ENCODE measurements around the gene B9D1. TPM values are rescaled to one million over a fixed set of nuclear protein-coding genes. Genes with fewer than 3 reads are reported as not detected.

B9D1 gene
- total RNA-seq, 1 donor from 2014 or later = 16.5 TPM

- Mint-ChIP-seq H3K9me3 (ENCODE audit: unreplicated experiment) (no peaks in the 10 kb centered on the region), H3K27me3 (ENCODE audit: unreplicated experiment) (no peaks in the 10 kb centered on the region), H3K4me3 (ENCODE audit: unreplicated experiment) (no peak overlapping the region), H3K36me3 (ENCODE audit: unreplicated experiment) (no peaks in the 10 kb centered on the region), H3K27ac (ENCODE audit: unreplicated experiment) (no peak overlapping the region), H3K4me1 (ENCODE audit: unreplicated experiment) (peaks cover 11% of the 10 kb centered on the region)
- DNase-seq (ENCODE audit: extremely low spot score, unreplicated experiment) = no peak
- TF ChIP-seq, protein P1, sequence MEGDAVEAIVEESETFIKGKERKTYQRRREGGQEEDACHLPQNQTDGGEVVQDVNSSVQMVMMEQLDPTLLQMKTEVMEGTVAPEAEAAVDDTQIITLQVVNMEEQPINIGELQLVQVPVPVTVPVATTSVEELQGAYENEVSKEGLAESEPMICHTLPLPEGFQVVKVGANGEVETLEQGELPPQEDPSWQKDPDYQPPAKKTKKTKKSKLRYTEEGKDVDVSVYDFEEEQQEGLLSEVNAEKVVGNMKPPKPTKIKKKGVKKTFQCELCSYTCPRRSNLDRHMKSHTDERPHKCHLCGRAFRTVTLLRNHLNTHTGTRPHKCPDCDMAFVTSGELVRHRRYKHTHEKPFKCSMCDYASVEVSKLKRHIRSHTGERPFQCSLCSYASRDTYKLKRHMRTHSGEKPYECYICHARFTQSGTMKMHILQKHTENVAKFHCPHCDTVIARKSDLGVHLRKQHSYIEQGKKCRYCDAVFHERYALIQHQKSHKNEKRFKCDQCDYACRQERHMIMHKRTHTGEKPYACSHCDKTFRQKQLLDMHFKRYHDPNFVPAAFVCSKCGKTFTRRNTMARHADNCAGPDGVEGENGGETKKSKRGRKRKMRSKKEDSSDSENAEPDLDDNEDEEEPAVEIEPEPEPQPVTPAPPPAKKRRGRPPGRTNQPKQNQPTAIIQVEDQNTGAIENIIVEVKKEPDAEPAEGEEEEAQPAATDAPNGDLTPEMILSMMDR (IDR thresholded peaks at IDR 0.05) = no peak
Observed at GRCh38 chr17:19303367-19303776, 59.2 kb downstream of the B9D1 start.

GRCh38 chr17:19302791-19303331 lies 59.7 kb downstream of the B9D1 start:
- Mint-ChIP-seq H3K27me3 (ENCODE audit: unreplicated experiment) (no peaks in the 10 kb centered on the region), H3K9me3 (ENCODE audit: unreplicated experiment) (no peaks in the 10 kb centered on the region), H3K4me1 (ENCODE audit: unreplicated experiment) (peaks cover 11% of the 10 kb centered on the region), H3K4me3 (ENCODE audit: unreplicated experiment) (no peak overlapping the region), H3K36me3 (ENCODE audit: unreplicated experiment) (no peaks in the 10 kb centered on the region), H3K27ac (ENCODE audit: unreplicated experiment) (no peak overlapping the region)
- TF ChIP-seq, protein P1 (IDR thresholded peaks at IDR 0.05) = no peak
- DNase-seq (ENCODE audit: extremely low spot score, unreplicated experiment) = no peak

DNA sequence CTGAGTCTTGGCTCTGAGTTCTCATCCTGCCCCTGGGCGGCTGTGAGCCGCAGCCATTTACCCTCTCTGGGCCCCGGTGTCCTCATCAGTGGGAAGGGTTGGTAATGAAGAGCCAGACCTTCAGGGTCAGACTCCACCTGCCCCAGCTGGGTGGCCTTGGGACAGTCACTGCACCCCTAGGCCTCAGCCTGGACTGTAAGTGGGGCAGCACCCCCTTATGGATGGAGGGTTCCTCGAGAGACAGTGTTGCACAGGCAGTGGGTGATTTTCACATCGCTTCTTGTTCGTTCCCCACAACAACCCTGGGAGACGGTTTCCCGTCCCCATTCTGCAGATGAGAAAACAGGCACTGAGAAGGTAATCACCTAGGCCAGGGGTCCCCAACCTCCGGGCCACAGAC lies 60.5 kb downstream of the B9D1 start:
- no peak for DNase-seq (ENCODE audit: extremely low spot score, unreplicated experiment)
- TF ChIP-seq, protein P1 (IDR thresholded peaks at IDR 0.05) = no peak
- H3K4me3 Mint-ChIP-seq (ENCODE audit: unreplicated experiment) = no peak overlapping the region
- H3K27ac Mint-ChIP-seq (ENCODE audit: unreplicated experiment) = no peak overlapping the region
- H3K36me3 Mint-ChIP-seq (ENCODE audit: unreplicated experiment) = no peaks in the 10 kb centered on the region
- peaks cover 16% of the 10 kb centered on the region for H3K4me1 Mint-ChIP-seq (ENCODE audit: unreplicated experiment)
- H3K27me3 Mint-ChIP-seq (ENCODE audit: unreplicated experiment) = no peaks in the 10 kb centered on the region
- no peaks in the 10 kb centered on the region for H3K9me3 Mint-ChIP-seq (ENCODE audit: unreplicated experiment)

DNA sequence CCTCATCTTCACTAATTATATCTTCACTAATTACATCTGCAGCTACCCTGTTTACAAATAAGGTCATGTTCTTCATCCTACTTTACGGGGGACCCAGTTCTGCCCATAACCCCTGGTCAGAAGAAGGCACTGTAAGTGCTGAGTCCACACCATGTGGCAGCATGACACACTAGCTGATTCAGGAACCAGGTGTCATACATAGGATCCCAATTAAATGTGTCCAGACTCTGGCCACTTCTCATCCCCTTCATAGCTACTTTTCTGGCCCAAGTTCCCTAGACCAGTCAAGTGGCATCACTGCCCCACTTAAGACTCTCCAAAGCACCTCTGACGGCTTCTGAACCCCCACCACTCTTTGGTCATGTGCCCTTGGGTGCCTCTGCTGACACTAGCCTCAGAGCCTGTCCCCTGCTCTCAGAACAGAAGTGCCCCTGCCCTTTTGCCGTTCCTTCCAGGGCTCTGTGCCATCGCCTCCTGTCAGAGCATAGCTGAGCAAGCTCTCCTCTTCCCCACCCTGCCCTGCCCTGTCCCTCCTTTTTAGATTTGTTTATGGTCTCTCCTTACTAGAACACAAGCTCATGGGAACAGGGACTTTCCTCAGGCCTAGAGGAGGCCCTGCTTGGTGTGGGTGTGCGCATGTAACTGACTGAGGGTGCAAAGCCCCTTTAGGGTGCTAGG lies 61.1 kb downstream of the B9D1 start:
- no peaks in the 10 kb centered on the region for H3K27me3 Mint-ChIP-seq (ENCODE audit: unreplicated experiment)
- H3K4me3 Mint-ChIP-seq (ENCODE audit: unreplicated experiment) = no peak overlapping the region
- H3K4me1 Mint-ChIP-seq (ENCODE audit: unreplicated experiment) = peaks cover 19% of the 10 kb centered on the region
- no peaks in the 10 kb centered on the region for H3K36me3 Mint-ChIP-seq (ENCODE audit: unreplicated experiment)
- TF ChIP-seq, protein P1 (IDR thresholded peaks at IDR 0.05) = no peak
- no peaks in the 10 kb centered on the region for H3K9me3 Mint-ChIP-seq (ENCODE audit: unreplicated experiment)
- DNase-seq (ENCODE audit: extremely low spot score, unreplicated experiment) = no peak
- no peak overlapping the region for H3K27ac Mint-ChIP-seq (ENCODE audit: unreplicated experiment)

DNA sequence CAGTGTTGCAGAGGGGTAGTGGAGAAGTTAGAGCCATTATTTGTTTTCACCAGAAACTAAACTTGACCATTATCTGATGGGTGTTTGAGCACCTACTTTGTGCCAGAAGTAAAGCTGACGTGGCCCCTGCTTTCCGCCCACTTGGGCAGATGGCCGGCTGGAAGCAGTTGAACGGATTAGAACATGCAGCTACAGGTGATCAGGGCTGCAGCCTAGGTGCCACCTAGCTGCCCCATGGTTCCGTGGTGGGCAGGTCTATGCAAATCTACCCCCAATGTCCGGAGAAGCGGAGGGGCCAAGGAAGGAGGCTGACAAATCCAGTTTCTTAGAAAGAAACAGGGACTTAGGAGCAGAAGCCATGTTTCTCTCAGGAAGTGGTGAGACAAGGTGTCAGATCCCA lies 62.7 kb downstream of the B9D1 start:
- no peak for DNase-seq (ENCODE audit: extremely low spot score, unreplicated experiment)
- Mint-ChIP-seq H3K36me3 (ENCODE audit: unreplicated experiment) (no peaks in the 10 kb centered on the region), H3K4me3 (ENCODE audit: unreplicated experiment) (no peak overlapping the region), H3K27me3 (ENCODE audit: unreplicated experiment) (no peaks in the 10 kb centered on the region), H3K9me3 (ENCODE audit: unreplicated experiment) (no peaks in the 10 kb centered on the region), H3K27ac (ENCODE audit: unreplicated experiment) (no peak overlapping the region), H3K4me1 (ENCODE audit: unreplicated experiment) (peaks cover 16% of the 10 kb centered on the region)
- TF ChIP-seq, protein P1 (IDR thresholded peaks at IDR 0.05) = no peak
